Activated naive CD8-positive, alpha-beta T cell treated with anti-CD3 and anti-CD28 coated beads, Interleukin-2, amount 50 U/mL, for 16 hours (primary cell): Measurements from ENCODE around the gene APBB2.

Source experiments
- DNase-seq: peaks from one replicate; pipeline ENCODE4 v3.0.0-alpha.2; 2020; ENCODE audit warnings: low read depth, low spot score

APBB2 gene

GRCh38 chr4:40857956-40858355 lies 356.4 kb downstream of the APBB2 start:
- no peak for DNase-seq

- DNase-seq, result peak; percentile 10
These were observed 357.4 kb downstream of the APBB2 start for GRCh38 chr4:40856840-40857362.

- no peak for DNase-seq
These were observed 358.0 kb downstream of the APBB2 start for GRCh38 chr4:40856277-40856839.

- DNase-seq, result no peak
These were observed 363.8 kb downstream of the APBB2 start for GRCh38 chr4:40850496-40850895.

- DNase-seq, result no peak
These were observed 365.4 kb downstream of the APBB2 start for GRCh38 chr4:40848940-40849339.

GRCh38 chr4:40848251-40848650 lies 366.1 kb downstream of the APBB2 start:
- DNase-seq, result no peak

- no peak for DNase-seq
These were observed 367.8 kb downstream of the APBB2 start for GRCh38 chr4:40846532-40846931.

GRCh38 chr4:40845154-40845835 lies 369.0 kb downstream of the APBB2 start:
- no peak for DNase-seq

GRCh38 chr4:40844261-40844660 lies 370.1 kb downstream of the APBB2 start:
- no peak for DNase-seq

- no peak for DNase-seq
These were observed 370.6 kb downstream of the APBB2 start for GRCh38 chr4:40843696-40844095.

- no peak for DNase-seq
These were observed 371.5 kb downstream of the APBB2 start for GRCh38 chr4:40842725-40843423.

GRCh38 chr4:40842318-40842717 lies 372.0 kb downstream of the APBB2 start:
- no peak for DNase-seq

- peak; percentile 58 for DNase-seq
These were observed 373.3 kb downstream of the APBB2 start for GRCh38 chr4:40840985-40841571.

GRCh38 chr4:40840255-40840984 lies 373.9 kb downstream of the APBB2 start:
- no peak for DNase-seq

- DNase-seq, result no peak
These were observed 375.6 kb downstream of the APBB2 start for GRCh38 chr4:40838742-40839141.

- DNase-seq, result no peak
These were observed 377.1 kb downstream of the APBB2 start for GRCh38 chr4:40837094-40837870.

- no peak for DNase-seq
These were observed 381.1 kb downstream of the APBB2 start for GRCh38 chr4:40833212-40833611.

GRCh38 chr4:40832175-40832574 lies 382.2 kb downstream of the APBB2 start:
- no peak for DNase-seq

GRCh38 chr4:40831146-40831907 lies 383.0 kb downstream of the APBB2 start:
- no peak for DNase-seq

- no peak for DNase-seq
These were observed 384.8 kb downstream of the APBB2 start for GRCh38 chr4:40829586-40829985.
